Smooth muscle cell (in vitro differentiated cells): Measurements from ENCODE around the gene AIFM3. TPM values are rescaled to one million over a fixed set of nuclear protein-coding genes. Genes with fewer than 3 reads are reported as not detected.

Source experiments
- DNase-seq: peaks from one replicate; lab custom pipeline; 2025; ENCODE audit not compliant: unreplicated experiment; lab: John Stamatoyannopoulos, UW
- H2AFZ ChIP-seq: fragments of 200-600 bp; sonication (generic); 2 replicates; pipeline ENCODE4 v1.6.0; 2016; ENCODE audit warnings: antibody characterized with exemption, low read depth, mild to moderate bottlenecking
- H3F3A ChIP-seq: fragments of 200-600 bp; sonication (generic); 2 replicates; pipeline ENCODE4 v1.6.0; 2017; ENCODE audit warnings: antibody characterized with exemption, low read depth
- H3K27ac ChIP-seq: fragments of 200-600 bp; sonication (generic); 2 replicates; pipeline ENCODE4 v1.5.1; 2016; ENCODE audit warnings: low read depth, mild to moderate bottlenecking
- H3K27me3 ChIP-seq: fragments of 200-600 bp; sonication (generic); 2 replicates; pipeline ENCODE4 v1.6.1; 2016; ENCODE audit warnings: low read depth, mild to moderate bottlenecking
- H3K36me3 ChIP-seq: fragments of 200-600 bp; sonication (generic); 2 replicates; pipeline ENCODE4 v1.5.1; 2016; ENCODE audit warnings: low read depth
- H3K4me1 ChIP-seq: fragments of 200-600 bp; sonication (generic); 2 replicates; pipeline ENCODE4 v1.5.1; 2016; ENCODE audit warnings: low read depth
- H3K4me2 ChIP-seq: fragments of 200-600 bp; sonication (generic); 2 replicates; pipeline ENCODE4 v1.6.0; 2016; ENCODE audit warnings: mild to moderate bottlenecking
- H3K4me3 ChIP-seq: fragments of 200-600 bp; sonication (generic); 2 replicates; pipeline ENCODE4 v1.5.1; 2016; ENCODE audit warnings: mild to moderate bottlenecking
- H3K79me2 ChIP-seq: fragments of 200-600 bp; sonication (generic); 2 replicates; pipeline ENCODE4 v1.6.0; 2016; ENCODE audit warnings: low read depth, mild to moderate bottlenecking
- H3K9ac ChIP-seq: fragments of 200-600 bp; sonication (generic); 2 replicates; pipeline ENCODE4 v1.6.0; 2016; ENCODE audit warnings: low read depth
- H3K9me3 ChIP-seq: fragments of 200-600 bp; sonication (generic); replicated peaks from 2 replicates; pipeline ENCODE4 v1.5.1; 2016; ENCODE audit warnings: low read depth
- H4K20me1 ChIP-seq: fragments of 200-600 bp; sonication (generic); 2 replicates; pipeline ENCODE4 v1.6.0; 2016; ENCODE audit warnings: low read depth
- CTCF ChIP-seq: fragments of 200-600 bp; sonication (generic); IDR thresholded peaks from 2 replicates; pipeline ENCODE4 v1.5.1; 2017; ENCODE audit warnings: borderline replicate concordance, mild to moderate bottlenecking, antibody characterized with exemption; ENCODE audit not compliant: insufficient read depth, poor library complexity, severe bottlenecking
- WGBS: methylation state at CpG from one replicate; pipeline ENCODE4 v1.1.7; 2016; ENCODE audit warnings: low lambda C conversion rate; 5-methylcytosine and 5-hydroxymethylcytosine counted together
- polyA plus RNA-seq: library from polyadenylated mRNA; unstranded; fragments of >200 nt; fragmentation: Nextera tagmentation; extraction: Ambion mirVana; gene quantifications from 2 replicates; pipeline ENCODE4 v1.2.1, GENCODE V29; 2016
- total RNA-seq: library from RNA; depleted of rRNA; stranded (reverse); fragments of >200 nt; gene quantifications from 2 replicates; pipeline ENCODE4 v1.2.3, GENCODE V29; 2014

Gene AIFM3
- total and polyA plus RNA-seq, 2 experiments from 2014 or later, result 0.85 TPM; not detected in 1

GRCh38 chr22:21016644-21017420, 49.8 kb downstream of the AIFM3 start:
- H3K27ac ChIP-seq, result no peak overlapping the region

GRCh38 chr22:21018314-21018713, 51.3 kb downstream of the AIFM3 start:
- H3K9ac ChIP-seq, result no peak overlapping the region
- no peak overlapping the region for H3K4me3 ChIP-seq
- H3K9me3 ChIP-seq, result no peaks in the 10 kb centered on the region
- H3K79me2 ChIP-seq, result no peaks in the 10 kb centered on the region
- no peak overlapping the region for H3K4me2 ChIP-seq
- H3K27me3 ChIP-seq, result no peaks in the 10 kb centered on the region
- no peak for DNase-seq
- 96% methylated on average over 4 of the region's 4 CpGs for WGBS
- no peak overlapping the region for H2AFZ ChIP-seq
- no peak overlapping the region for H3K27ac ChIP-seq
- peaks cover 18% of the 10 kb centered on the region for H3K4me1 ChIP-seq
- H4K20me1 ChIP-seq, result no peaks in the 10 kb centered on the region
- H3F3A ChIP-seq, result peaks cover 5% of the 10 kb centered on the region
- H3K36me3 ChIP-seq, result no peaks in the 10 kb centered on the region
- no peak for TF ChIP-seq CTCF

More at GRCh38 chr22:21016644-21017420, 49.8 kb downstream of the AIFM3 start:
- H3K4me3 ChIP-seq, result no peak overlapping the region
- peaks cover 5% of the 10 kb centered on the region for H3F3A ChIP-seq
- peaks cover 19% of the 10 kb centered on the region for H3K4me1 ChIP-seq
- H3K36me3 ChIP-seq, result no peaks in the 10 kb centered on the region
- DNase-seq, result no peak
- no peak overlapping the region for H2AFZ ChIP-seq
- H3K4me2 ChIP-seq, result no peak overlapping the region
- H3K79me2 ChIP-seq, result no peaks in the 10 kb centered on the region
- no peak overlapping the region for H3K9ac ChIP-seq
- H4K20me1 ChIP-seq, result no peaks in the 10 kb centered on the region
- 91% methylated on average over 13 of the region's 13 CpGs for WGBS
- no peaks in the 10 kb centered on the region for H3K27me3 ChIP-seq
- no peak for TF ChIP-seq CTCF
- H3K9me3 ChIP-seq, result no peaks in the 10 kb centered on the region

- Histone ChIP-seq H3K4me1 (no peaks in the 10 kb centered on the region), H3K79me2 (no peaks in the 10 kb centered on the region), H3K9me3 (no peaks in the 10 kb centered on the region), H3K4me2 (no peak overlapping the region), H3K36me3 (no peaks in the 10 kb centered on the region), H3K4me3 (no peak overlapping the region), H4K20me1 (no peaks in the 10 kb centered on the region), H3K27ac (no peak overlapping the region), H3K9ac (no peak overlapping the region), H3K27me3 (no peaks in the 10 kb centered on the region), H3F3A (no peaks in the 10 kb centered on the region), H2AFZ (no peak overlapping the region)
- TF ChIP-seq CTCF, result peak; percentile 16
- WGBS, result 66% methylated on average over 7 of the region's 7 CpGs
- DNase-seq, result no peak
Measured at GRCh38 chr22:21020802-21021429, 53.9 kb downstream of the AIFM3 start.
